GM03348 (cell line): ENCODE data around the gene AIFM3.
A peak's percentile ranks its signal among the peaks of the same experiment; 100 is the strongest.
"Not testable (repeated sequence)": the region's sequence is repeated elsewhere in the genome, so short reads cannot be mapped to it uniquely, and the experiment has no call there.

Source experiments
- DNase-seq: peaks from one replicate; pipeline ENCODE4 v3.0.0; 2012; ENCODE audit warnings: low spot score

Gene AIFM3

DNA sequence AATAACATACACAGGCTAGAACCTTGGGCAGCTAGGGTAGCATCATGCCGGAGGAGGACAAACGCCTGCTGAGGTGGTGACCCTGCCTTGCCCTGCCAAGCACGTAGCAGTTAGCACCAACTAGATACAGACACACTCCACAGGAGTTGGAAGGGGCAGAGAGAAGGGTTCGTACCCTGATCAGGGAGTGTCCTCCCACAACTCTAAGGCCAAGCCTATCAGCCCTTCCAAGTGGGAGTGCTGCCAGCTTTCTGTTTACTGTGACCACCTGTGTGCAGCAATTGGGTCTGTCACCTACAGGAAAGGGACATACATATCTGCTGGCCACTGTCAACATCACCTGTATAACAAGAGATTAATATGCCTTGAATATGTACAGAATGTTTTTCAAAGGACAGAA lies 36.7 kb downstream of the AIFM3 start:
- no peak for DNase-seq

DNA sequence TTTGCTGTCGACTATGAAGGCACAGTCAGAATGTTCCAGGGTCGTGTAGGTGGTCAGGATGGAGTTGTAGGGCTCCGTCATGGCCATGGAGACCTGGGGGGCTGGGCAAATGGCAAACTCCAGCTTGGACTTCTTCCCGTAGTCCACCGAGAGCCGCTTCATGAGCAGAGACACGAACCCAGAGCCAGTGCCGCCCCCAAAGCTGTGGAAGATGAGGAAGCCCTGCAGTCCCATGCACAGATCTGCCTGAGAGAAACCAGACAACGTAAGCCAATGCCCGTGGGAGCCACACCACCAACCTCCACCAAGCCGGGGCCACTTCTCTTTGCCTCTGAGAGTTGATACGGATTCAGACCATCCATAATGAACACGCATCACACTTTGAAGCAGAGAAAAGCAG lies 42.2 kb downstream of the AIFM3 start:
- not testable (repeated sequence) for DNase-seq

DNA sequence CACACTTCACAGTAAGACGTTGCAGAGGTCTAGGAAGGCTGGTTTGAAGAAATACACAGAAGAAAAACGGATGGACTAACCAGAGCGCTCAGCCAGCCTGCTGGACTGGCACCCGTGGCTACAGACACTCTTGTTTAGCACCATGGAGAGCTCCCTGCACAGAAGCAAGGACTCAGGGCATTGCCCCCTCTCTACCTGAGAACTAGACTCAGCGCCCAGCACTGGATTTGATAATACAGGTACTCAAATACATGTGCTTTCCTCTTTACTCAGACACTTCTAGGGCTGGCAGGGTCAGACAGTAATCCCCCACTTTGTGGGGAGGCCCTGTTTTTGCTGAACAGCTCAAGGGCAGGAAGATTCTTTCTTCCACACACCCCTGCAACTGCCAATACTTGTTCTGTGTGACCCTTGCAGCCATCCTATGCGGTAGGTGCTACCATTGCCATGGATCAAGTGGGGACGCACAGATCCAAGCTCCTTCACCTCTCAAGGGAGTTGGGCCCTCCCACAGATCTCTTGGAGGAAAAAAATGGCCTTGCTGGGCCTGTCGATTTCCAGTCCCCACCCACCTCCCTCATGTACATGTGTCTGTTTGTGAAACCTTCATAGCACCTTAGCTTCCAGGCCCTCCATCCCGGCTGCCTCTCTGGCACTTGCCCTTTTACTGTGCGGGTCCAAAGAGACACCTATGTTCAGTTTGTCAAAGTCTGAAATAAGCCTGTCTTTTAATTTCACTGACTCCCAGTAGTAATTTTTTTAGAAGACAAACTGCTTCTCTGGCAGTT lies 42.8 kb downstream of the AIFM3 start:
- peak; percentile 37 for DNase-seq

DNA sequence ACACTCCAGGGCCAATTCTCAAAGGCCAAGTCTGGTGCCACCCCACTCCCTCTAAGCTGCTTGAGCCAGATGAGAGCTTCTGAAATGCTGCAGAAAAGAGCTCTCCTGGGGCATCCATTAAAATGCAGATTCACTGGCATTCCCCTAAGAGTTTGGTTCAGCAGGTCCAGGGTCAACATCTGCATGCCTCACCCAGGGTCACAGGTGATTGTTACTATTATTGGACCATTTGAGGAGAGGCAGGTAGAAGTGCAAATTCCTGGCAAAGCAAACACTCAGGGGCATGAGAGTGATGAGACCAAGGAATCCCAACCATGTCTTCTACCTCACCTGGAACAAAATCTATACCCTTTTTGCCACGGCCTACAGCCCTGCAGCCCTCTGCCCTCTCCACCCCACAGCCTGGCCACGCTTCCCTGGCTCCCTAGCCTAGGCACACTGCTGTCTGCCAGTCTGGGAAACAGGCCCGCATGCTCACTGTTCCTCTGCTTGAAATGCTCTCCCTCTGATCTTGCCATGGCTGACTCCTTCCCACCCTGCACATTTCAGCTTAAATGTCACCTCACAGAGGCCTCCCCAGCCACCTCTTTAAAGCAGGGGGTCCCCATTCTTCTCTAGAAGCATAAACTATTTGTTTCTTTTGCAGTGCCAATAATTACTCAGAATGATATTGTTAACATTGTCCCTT lies 43.5 kb downstream of the AIFM3 start:
- no peak for DNase-seq

DNA sequence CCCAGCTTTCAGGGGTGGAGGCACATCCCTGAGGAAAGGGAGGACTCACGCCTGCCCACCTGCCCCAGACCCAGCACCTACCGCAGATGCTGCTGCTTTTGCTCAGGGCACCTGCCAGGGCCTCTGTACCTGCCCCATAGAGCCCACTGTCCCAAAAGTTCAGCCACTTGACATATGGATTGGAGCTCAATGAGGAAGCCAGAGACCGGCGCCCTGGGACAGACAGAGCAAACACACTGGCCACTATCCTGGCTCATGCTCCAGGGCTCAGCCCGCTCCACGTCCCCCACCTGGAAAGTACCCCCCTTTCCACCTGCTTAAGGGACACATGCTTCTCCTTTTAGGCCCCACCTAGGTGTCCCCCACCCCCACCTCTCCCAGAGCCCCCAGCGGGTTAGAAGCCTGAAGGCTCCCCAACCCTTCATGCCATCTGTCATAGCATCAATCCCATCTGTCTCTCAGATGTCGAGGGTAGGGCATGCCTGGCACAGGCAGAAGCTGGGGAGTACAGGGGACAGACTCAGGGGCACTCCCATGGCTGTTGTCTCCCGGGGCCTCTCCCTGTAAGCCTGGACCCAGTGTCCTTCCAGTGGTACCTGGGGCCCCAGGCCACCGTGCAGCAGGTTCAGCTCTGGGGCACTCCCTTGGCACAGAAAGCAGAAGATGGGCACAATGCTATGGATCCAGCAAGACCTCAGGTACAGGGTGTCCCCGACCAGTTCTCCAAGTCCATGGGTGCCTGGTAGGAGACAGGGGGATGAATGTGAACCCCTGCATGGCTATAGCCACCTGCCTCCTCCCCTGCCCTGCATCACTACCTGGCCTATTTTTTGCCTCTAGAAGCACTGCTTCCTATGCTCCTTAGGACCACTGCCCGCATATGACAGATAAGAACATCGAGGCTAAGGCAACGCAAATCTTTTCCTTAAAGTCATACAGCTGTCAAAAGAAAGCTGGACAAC lies 45.7 kb downstream of the AIFM3 start:
- no peak for DNase-seq

DNA sequence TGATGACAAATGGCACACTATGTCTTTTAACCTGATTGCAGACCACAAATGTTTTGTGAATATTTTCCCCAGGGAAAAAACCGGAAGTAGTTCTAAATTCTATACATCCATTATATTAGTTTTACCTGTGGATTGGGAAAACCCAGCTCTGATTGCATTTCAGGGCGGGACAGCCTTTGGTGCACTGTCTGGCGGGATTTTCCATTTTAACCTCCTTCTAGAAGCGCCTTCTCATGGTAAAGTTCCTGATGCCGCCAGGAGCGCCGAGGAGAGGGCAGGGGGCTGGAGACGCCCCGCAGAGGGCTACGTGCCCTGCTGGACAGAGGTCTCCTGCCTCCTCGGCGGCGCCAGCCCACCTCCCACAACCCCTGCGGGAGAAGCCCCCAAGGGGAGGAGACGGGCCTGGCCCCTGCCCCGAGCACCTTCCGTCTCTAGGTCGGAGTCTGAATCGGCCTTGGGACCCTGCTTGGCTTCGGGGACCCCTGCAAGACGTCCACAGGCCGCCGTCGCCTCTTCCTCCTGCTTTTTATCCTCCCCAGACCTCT lies 46.7 kb downstream of the AIFM3 start:
- DNase-seq = no peak

DNA sequence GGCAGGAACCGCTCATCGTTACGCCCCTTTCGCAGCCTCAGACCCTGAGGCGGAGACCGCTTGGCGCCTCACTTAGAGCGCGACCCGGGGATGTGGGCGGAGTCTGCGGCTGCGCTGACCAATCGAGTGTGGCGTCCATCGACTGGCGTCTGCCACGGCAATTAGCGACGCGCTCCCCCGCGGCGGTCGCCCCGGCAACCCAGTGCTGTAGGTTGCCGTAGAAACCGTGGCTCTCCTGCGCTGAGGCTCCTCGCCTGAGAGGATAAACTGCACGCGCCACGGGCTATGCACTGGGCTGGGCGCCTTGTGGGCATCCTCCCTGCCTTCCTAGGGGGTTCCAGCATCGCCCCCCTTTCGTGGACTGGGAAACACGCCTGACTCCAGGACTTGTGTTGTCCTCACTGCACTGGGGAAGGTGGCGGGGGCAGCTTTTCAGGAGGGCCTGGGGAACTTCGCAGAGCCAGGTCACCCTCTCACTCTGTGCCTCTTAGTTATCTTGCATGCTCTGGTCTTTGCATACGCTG lies 47.2 kb downstream of the AIFM3 start:
- DNase-seq = peak; percentile 97

DNA sequence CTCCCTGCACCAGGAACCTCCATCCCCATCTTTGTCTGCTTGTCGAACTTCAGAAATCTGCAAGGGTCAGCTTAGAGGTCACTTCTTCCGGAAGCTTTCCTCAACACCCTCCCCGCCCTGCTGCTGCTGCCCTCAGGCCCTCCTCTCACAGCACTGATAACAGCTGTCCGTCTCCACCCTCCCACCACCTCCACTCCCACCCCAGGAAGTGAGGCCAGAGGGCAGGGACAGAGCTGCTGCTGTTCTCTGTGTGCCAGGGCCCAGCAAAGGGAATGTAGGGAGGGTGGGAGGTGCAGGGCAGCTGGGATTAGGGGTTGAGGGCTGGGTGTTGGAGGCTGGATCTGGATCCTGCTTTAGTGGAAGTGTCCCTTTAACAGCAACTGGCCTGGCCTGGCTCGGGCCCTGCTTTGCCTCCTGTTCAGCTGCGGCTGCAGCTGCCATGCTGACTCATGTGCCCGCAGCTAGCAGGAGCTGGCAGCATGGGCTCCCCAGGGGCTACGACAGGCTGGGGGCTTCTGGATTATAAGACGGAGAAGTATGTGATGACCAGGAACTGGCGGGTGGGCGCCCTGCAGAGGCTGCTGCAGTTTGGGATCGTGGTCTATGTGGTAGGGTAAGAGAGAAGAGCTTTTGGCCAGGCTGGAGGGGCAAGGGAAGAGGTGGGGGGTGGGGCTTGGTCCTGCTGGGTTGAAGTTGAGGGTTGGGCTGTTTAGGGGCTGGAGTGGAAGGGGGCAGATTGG lies 47.8 kb downstream of the AIFM3 start, which contains the start of gene P2RX6:
Gene P2RX6, plus strand, starts transcription at position 440 of the 740 bp plus-strand sequence. Its CDS starts 10 bp downstream, at position 450.
- DNase-seq = peak; percentile 52

DNA sequence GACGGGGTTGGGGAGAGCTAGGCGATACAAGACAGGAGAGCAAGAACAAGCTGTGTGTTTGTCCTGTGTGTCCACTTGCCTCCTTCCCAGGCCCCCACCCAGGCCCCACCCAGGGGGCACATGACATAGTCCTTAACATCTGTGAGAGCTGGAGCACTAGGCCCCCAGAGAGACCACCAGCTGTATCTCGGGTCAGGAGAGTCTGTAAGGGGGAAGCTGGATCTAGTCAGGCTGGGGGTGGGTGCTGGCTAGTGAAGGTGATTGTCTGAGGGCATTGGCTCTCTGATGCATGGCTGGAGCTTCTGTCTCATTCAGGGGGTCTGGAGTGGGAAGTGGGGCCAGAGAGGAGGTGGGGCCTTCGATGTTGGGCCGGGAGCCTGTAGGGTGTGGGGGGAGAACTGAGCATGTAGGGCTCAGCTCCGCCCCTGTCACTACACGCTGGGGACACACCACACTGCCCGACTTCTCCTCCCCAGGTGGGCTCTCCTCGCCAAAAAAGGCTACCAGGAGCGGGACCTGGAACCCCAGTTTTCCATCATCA lies 48.5 kb downstream of the AIFM3 start:
- DNase-seq = no peak

DNA sequence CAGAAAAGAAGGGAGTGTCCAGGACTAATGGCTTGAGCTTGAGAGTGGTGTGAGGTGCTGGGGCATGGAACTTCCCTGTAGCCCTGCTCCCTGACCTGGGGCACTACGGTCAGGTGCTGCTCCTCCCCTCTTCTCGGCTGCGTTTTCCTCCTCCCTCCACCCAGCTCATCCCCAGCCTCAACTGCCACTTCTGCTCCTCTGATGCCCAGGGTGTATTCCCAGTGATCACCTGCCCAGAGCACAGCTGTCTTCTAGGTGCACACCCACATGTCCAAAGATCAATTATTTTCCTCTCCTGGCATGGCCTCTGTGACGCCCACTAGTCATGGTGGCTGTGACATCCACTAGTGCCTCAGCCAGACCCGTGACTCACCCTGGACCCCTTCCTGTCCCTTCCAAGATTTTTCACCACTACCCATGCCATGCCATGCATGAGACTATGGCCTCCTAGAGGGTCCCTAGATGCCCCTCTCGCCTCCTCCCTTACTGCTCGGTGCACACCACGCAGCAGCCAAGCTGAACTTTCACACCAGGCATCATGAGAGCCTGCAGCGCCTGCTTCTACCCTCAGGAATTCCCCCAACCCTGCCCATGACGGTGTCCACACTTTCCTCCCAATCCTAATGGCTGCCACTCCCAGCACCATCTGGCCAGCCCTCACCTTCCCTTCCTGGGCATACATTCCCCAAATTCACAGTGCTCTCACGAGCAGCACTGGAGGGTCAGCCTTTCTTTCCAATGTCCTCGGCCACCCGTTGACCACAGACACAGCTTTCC lies 49.8 kb downstream of the AIFM3 start:
- DNase-seq = no peak

DNA sequence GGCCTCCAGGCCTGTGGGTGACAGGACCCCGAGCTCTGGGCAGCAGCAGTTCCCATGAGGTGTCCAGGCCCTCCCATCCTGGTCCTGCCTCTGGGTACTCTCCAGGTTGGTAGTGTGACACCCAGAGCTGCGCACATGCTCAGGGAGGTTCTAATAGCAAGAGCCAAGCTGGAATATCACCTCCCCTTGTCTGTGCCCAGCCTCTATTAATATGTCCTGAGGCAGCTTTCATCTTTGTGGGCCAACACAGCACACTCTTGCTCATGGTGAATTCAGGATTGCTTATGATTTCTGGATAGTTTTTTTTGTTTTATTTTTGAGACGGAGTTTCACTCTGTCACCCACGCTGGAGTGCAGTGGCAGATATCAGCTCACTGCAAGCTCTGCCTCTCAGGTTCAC lies 51.3 kb downstream of the AIFM3 start:
- DNase-seq = no peak

DNA sequence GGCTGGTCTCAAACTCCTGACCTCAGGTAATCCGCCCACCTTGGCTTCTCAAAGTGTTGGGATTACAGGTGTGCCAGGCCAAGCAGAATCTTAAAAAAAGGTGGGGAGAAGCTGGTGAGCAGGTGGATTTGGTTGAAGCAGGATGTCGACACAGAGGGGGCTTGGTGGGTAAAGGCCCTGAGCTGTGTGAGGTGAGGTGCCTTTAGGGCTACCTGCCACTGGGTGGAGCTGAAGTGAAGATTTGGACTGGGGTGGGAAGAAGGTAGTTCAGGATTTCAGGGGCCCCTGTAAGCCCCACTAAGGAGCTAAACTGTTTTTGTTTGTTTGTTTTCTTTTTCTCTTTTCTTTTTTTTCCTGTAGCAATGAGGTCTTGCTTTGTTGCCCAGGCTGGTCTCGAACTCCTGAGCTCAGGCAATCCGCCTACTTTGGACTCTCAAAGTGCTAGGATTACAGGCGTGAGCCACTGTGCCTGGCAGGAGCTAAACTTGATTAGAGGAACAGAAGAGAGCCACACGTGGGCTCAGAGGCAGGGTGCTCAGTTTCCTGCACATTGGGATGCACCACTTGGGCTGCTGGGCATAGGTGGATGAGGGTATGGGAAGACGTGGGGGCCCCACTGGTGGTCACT lies 53.9 kb downstream of the AIFM3 start:
- DNase-seq = no peak

DNA sequence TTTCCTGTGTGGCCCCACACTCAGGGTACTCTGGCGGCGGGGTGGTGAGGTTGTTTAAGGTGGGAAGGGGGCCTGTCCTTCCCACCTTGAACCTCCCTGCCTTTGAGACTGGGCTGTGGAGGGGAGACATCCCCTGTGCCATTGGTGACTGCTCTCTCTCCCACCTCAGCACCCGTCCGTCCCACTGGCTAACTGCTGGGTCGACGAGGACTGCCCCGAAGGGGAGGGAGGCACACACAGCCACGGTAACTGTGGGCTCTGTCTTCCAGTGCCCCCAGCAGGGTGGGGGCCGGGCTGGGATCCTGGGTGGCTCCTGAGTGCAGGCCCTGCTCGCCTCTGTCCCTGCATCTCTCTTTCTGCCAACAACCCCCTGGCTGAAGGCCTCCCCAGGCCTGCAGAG lies 55.5 kb downstream of the AIFM3 start:
- DNase-seq = no peak

DNA sequence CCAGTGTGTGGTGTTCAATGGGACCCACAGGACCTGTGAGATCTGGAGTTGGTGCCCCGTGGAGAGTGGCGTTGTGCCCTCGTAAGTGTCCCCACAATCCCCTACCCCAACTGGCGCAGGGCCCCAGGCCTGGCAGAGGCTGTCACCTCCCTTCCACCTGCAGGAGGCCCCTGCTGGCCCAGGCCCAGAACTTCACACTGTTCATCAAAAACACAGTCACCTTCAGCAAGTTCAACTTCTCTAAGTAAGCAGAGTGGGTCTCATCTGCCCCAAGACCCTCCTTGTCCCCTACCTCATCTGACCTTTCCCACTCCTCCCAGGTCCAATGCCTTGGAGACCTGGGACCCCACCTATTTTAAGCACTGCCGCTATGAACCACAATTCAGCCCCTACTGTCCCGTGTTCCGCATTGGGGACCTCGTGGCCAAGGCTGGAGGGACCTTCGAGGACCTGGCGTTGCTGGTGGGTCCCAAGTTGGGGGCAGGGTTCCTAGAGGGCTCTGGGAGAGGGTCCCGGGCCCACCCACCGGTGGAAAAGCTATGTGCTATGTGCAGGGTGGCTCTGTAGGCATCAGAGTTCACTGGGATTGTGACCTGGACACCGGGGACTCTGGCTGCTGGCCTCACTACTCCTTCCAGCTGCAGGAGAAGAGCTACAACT lies 56.0 kb downstream of the AIFM3 start:
- DNase-seq = no peak

DNA sequence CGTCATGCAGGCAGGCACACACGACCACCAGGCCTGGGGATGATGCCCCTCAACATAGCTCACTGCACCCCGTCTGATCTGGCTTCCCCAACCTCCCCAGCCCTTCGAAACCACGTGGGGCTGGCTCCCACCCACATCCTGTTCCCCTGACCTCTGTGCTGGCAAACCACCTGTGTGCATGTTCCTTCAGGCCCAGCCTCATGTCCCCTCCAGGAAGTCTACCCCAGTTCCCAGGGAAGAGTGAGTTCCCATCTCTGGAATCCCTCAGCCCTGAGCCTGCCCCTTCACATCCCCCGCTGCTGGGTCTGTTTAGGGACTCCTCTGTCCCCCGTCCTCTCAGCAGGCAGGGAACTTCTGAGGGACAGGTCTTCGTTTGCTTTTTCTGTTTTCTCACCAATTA lies 58.2 kb downstream of the AIFM3 start:
- DNase-seq = no peak

DNA sequence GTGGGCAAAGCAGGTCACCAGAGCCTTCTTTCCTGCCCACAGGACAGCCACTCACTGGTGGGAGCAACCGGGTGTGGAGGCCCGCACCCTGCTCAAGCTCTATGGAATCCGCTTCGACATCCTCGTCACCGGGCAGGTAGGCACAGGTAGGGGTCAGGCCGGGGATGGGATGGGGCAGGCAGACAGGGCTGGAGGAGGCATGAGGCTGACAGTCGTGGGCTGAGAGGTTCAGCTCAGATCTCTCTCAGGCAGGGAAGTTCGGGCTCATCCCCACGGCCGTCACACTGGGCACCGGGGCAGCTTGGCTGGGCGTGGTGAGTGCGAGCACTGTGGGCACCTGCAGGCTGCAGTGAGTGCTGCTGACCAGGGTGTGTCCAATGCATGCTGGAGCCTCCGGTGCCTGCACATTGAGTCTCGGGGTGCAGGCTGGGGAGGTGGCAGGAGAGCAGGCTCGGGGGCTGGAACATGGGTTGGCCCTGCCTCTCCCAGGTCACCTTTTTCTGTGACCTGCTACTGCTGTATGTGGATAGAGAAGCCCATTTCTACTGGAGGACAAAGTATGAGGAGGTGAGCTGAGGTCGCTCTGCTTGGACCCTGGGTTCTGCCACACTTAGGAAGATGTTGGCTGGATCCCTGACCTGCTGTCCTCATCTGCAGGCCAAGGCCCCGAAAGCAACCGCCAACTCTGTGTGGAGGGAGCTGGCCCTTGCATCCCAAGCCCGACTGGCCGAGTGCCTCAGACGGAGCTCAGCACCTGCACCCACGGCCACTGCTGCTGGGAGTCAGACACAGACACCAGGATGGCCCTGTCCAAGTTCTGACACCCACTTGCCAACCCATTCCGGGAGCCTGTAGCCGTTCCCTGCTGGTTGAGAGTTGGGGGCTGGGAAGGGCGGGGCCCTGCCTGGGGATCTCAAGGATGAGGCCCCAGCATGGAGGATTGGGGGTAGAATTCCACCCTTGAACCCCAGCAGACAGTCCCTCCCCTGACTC lies 59.0 kb downstream of the AIFM3 start:
- no peak for DNase-seq

DNA sequence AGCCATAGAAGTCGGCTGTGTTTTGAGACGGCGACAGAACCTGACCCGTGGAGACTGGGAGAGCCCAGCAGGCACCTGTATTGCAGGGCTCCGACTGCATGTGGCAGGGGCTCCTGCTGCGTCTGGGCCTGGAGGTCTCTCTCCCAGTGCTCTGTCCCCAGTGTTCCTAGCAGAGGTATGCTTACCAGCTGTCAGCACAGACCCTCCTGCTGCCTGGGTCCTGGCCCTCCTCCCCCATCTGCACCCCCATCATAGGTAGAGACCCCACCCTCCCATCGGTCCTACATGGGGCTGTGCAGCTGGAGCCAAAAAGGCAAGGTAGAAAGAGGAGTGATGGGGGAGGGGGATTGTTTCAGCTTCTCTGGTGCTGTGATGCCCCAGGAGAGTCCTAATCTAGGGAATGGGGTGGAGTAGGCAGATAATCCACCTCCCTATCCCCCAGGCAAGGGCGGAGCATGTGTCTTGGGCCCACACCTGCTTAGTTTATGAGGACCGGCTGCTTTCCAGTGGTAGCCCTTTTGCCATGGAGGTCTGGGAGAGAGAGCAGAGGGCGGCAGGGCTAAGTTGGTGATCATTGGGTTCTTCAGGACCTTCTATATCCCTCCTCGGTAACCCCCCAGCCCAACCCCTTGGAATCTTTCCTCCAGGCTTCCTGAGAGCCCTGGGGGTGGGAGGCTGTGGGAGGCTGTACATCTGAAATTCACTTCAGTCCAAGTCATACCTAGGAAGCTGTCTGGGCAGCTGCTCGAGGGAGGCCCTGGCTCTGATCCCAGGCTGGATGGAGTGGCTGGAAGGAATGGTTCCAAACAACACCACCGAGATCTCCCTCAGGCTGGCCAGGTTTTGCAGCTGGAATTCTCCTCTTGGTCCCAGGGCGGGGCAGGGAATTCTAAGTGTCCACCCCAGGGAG lies 60.0 kb downstream of the AIFM3 start:
- DNase-seq = peak; percentile 79
